Hepatocyte (in vitro differentiated cells): ENCODE results near the gene LFNG. TPM values are rescaled to one million over a fixed set of nuclear protein-coding genes. Genes with fewer than 3 reads are reported as not detected.

Experiments used
- DNase-seq: peaks from one replicate; pipeline ENCODE4 v3.0.0-alpha.2; 2016; ENCODE audit warnings: low spot score
- H2AFZ ChIP-seq: fragments of 200-600 bp; sonication (generic); 2 replicates; pipeline ENCODE4 v1.6.0; 2016; ENCODE audit warnings: antibody characterized with exemption, mild to moderate bottlenecking
- H3K27ac ChIP-seq: fragments of 200-600 bp; sonication (generic); 2 replicates; pipeline ENCODE4 v1.5.1; 2016; ENCODE audit warnings: mild to moderate bottlenecking
- H3K27me3 ChIP-seq: fragments of 200-600 bp; sonication (generic); 2 replicates; pipeline ENCODE4 v1.6.1; 2016
- H3K36me3 ChIP-seq: fragments of 200-600 bp; sonication (generic); replicated peaks from 2 replicates; pipeline ENCODE4 v1.5.1; 2016; ENCODE audit warnings: low read depth; ENCODE audit not compliant: insufficient read depth
- H3K4me1 ChIP-seq: fragments of 200-600 bp; sonication (generic); 2 replicates; pipeline ENCODE4 v1.5.1; 2016; ENCODE audit warnings: mild to moderate bottlenecking, moderate library complexity; ENCODE audit not compliant: insufficient read depth
- H3K4me2 ChIP-seq: fragments of 200-600 bp; sonication (generic); 2 replicates; pipeline ENCODE4 v1.6.0; 2016
- H3K4me3 ChIP-seq: fragments of 200-600 bp; sonication (generic); 2 replicates; pipeline ENCODE4 v1.5.1; 2016; ENCODE audit warnings: mild to moderate bottlenecking
- H3K79me2 ChIP-seq: fragments of 200-600 bp; sonication (generic); 2 replicates; pipeline ENCODE4 v1.6.0; 2017; ENCODE audit warnings: mild to moderate bottlenecking
- H3K9me2 ChIP-seq: fragments of 200-600 bp; sonication (generic); replicated peaks from 2 replicates; pipeline ENCODE4 v1.6.0; 2017; ENCODE audit warnings: mild to moderate bottlenecking; ENCODE audit not compliant: insufficient read depth
- H3K9me3 ChIP-seq: fragments of 200-600 bp; sonication (generic); 2 replicates; pipeline ENCODE4 v1.5.1; 2016; ENCODE audit warnings: low read depth, mild to moderate bottlenecking
- H4K20me1 ChIP-seq: fragments of 200-600 bp; sonication (generic); 2 replicates; pipeline ENCODE4 v1.6.0; 2016; ENCODE audit warnings: mild to moderate bottlenecking; ENCODE audit not compliant: insufficient read depth, poor library complexity, severe bottlenecking
- CTCF ChIP-seq: fragments of 200-600 bp; sonication (generic); IDR thresholded peaks from 2 replicates; pipeline ENCODE4 v1.5.1; 2016; ENCODE audit warnings: antibody characterized with exemption, mild to moderate bottlenecking; ENCODE audit not compliant: poor library complexity
- EZH2 ChIP-seq: fragments of 200-600 bp; sonication (generic); IDR thresholded peaks from 2 replicates; pipeline ENCODE4 v1.6.1; 2016; ENCODE audit warnings: antibody characterized with exemption, mild to moderate bottlenecking, borderline replicate concordance
- EZH2phosphoT487 ChIP-seq: fragments of 200-600 bp; sonication (generic); IDR thresholded peaks from one replicate; pipeline ENCODE4 v1.6.1; 2018; ENCODE audit warnings: antibody characterized with exemption, mild to moderate bottlenecking, low read depth, moderate library complexity; ENCODE audit not compliant: unreplicated experiment, severe bottlenecking
- WGBS: methylation state at CpG from one replicate; pipeline ENCODE4 v1.1.6; 2016; ENCODE audit warnings: low lambda C conversion rate; ENCODE audit errors: missing lambda C conversion rate; 5-methylcytosine and 5-hydroxymethylcytosine counted together
- polyA plus RNA-seq: library from polyadenylated mRNA; unstranded; fragments of >200 nt; fragmentation: Nextera tagmentation; extraction: Ambion mirVana; gene quantifications from 2 replicates; pipeline ENCODE4 v1.2.1, GENCODE V29; 2016
- total RNA-seq: library from RNA; depleted of rRNA; stranded (reverse); fragments of >200 nt; gene quantifications from 2 replicates; pipeline ENCODE4 v1.2.3, GENCODE V29; 2014

Gene LFNG
- total and polyA plus RNA-seq, 2 experiments from 2014 or later, result 1.2 to 4.5 TPM

GRCh38 chr7:2569421-2569820 is 49.8 kb downstream of the LFNG start:
- no peaks in the 10 kb centered on the region for H3K36me3 ChIP-seq
- no peak overlapping the region for H3K4me3 ChIP-seq
- H3K9me3 ChIP-seq, result no peaks in the 10 kb centered on the region
- peaks cover 10% of the 10 kb centered on the region for H3K4me1 ChIP-seq
- WGBS, result 88% methylated on average over 14 of the region's 14 CpGs
- no peak overlapping the region for H3K27ac ChIP-seq
- no peak overlapping the region for H3K4me2 ChIP-seq
- H3K79me2 ChIP-seq, result peaks cover 20% of the 10 kb centered on the region
- no peak for TF ChIP-seq EZH2phosphoT487
- no peak for TF ChIP-seq CTCF
- TF ChIP-seq EZH2, result no peak
- DNase-seq, result no peak
- no peak overlapping the region for H2AFZ ChIP-seq
- no peaks in the 10 kb centered on the region for H4K20me1 ChIP-seq
- H3K27me3 ChIP-seq, result no peaks in the 10 kb centered on the region
- no peaks in the 10 kb centered on the region for H3K9me2 ChIP-seq

- Histone ChIP-seq H3K4me3 (no peak overlapping the region), H3K27me3 (no peaks in the 10 kb centered on the region), H3K4me2 (no peak overlapping the region), H3K9me3 (no peaks in the 10 kb centered on the region), H3K9me2 (no peaks in the 10 kb centered on the region), H3K4me1 (peaks cover 10% of the 10 kb centered on the region), H3K36me3 (no peaks in the 10 kb centered on the region), H3K27ac (no peak overlapping the region), H4K20me1 (no peaks in the 10 kb centered on the region), H3K79me2 (peaks cover 14% of the 10 kb centered on the region), H2AFZ (no peak overlapping the region)
- TF ChIP-seq EZH2phosphoT487, result no peak
- no peak for TF ChIP-seq CTCF
- TF ChIP-seq EZH2, result no peak
- DNase-seq, result no peak
- 81% methylated on average over 16 of the region's 16 CpGs for WGBS
These were observed 50.4 kb downstream of the LFNG start for GRCh38 chr7:2570021-2570420.

GRCh38 chr7:2571409-2571808 is 51.8 kb downstream of the LFNG start:
- H3K4me2 ChIP-seq, result peak overlapping the region; percentile 47
- no peak for TF ChIP-seq EZH2
- no peak for TF ChIP-seq EZH2phosphoT487
- no peak for TF ChIP-seq CTCF
- H3K27me3 ChIP-seq, result no peaks in the 10 kb centered on the region
- peaks cover 10% of the 10 kb centered on the region for H3K4me1 ChIP-seq
- 74% methylated on average over 15 of the region's 15 CpGs for WGBS
- H3K36me3 ChIP-seq, result no peaks in the 10 kb centered on the region
- H3K9me2 ChIP-seq, result no peaks in the 10 kb centered on the region
- DNase-seq, result no peak
- no peak overlapping the region for H3K4me3 ChIP-seq
- no peaks in the 10 kb centered on the region for H3K9me3 ChIP-seq
- peak overlapping the region; percentile 78 for H3K27ac ChIP-seq
- H4K20me1 ChIP-seq, result no peaks in the 10 kb centered on the region
- H2AFZ ChIP-seq, result no peak overlapping the region
- peaks cover 13% of the 10 kb centered on the region for H3K79me2 ChIP-seq
